H7 (cell line): ENCODE data around the gene PLCL2. TPM values are rescaled to one million over a fixed set of nuclear protein-coding genes. Genes with fewer than 3 reads are reported as not detected.
"Not testable (repeated sequence)": the region's sequence is repeated elsewhere in the genome, so short reads cannot be mapped to it uniquely, and the experiment has no call there.

ENCODE experiments used
- DNase-seq: peaks from one replicate; pipeline ENCODE4 v3.0.0; 2012
- H3K27me3 ChIP-seq: 2 replicates; pipeline ENCODE4 v1.6.0; 2011; ENCODE audit warnings: mild to moderate bottlenecking, low read length; ENCODE audit not compliant: control insufficient read depth, insufficient read depth
- H3K36me3 ChIP-seq: replicated peaks from 2 replicates; pipeline ENCODE4 v1.5.1; 2011; ENCODE audit warnings: low read length; ENCODE audit not compliant: control insufficient read depth, insufficient read depth
- H3K4me3 ChIP-seq: 2 replicates; pipeline ENCODE4 v1.5.1; 2011; ENCODE audit warnings: low read depth, mild to moderate bottlenecking, control low read depth, low read length, moderate library complexity; ENCODE audit not compliant: insufficient read depth
- total RNA-seq: library from RNA; depleted of rRNA; stranded (reverse); fragments of >200 nt; shearing (Covaris generic); gene quantifications from 2 replicates; pipeline ENCODE4 v1.2.3, GENCODE V29; 2014

PLCL2 gene
- total RNA-seq, 1 experiment from 2014 or later = 3.3 TPM

DNA sequence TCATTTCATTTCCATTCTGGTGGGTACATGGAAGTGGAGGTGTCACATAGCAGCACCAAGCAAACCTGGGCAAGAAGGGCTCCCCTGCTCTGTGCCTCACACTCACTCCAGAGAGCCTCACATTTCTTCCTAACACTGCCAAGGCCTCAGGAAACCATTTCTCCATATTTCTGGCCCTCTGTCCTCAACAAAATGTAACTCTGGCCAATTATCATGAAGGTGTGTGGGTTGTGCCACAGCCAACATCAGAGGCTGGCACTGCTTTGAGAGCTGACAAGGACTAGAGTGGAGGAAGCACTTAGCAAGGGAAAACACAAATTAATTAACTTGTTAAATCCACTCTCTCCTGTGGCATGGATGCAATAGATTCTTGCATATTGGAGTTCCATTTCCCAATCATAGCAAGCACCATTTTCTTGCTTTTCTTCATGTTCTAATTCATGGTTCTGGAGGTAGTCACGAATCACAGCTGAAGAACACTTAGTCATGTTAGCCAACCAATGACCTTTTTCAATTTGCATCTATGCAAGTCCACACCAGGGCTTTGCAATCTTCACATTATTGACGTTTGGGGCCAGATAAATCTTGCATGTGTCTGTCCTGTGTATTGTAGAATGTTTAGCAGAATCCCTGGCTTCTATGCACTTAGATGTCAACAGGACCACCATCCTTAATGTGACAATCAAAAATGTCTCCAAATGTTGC, 241.1 kb downstream of the PLCL2 start:
- no peak for DNase-seq
- no peaks in the 10 kb centered on the region for H3K27me3 ChIP-seq
- no peak overlapping the region for H3K4me3 ChIP-seq
- no peaks in the 10 kb centered on the region for H3K36me3 ChIP-seq

DNA sequence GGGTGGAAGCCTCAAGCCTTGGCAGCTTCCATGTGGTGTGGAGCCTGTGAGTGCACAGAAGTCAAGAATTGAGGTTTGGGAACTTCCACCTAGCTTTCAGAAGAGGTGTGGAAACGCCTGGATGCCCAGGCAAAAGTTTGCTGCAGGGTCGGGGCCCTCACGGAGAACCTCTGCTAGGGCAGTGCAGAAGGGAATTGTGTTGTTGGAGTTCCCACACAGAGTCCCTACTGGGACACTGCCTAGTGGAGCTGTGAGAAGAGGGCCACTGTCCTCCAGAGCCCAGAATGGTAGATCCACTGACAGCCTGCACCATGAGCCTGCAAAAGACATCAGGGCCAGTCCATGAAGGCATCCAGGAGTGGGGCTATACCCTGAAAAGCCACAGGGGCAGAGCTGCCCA, 243.9 kb downstream of the PLCL2 start:
- not testable (repeated sequence) for DNase-seq, H3K4me3 ChIP-seq, H3K27me3 ChIP-seq, H3K36me3 ChIP-seq

DNA sequence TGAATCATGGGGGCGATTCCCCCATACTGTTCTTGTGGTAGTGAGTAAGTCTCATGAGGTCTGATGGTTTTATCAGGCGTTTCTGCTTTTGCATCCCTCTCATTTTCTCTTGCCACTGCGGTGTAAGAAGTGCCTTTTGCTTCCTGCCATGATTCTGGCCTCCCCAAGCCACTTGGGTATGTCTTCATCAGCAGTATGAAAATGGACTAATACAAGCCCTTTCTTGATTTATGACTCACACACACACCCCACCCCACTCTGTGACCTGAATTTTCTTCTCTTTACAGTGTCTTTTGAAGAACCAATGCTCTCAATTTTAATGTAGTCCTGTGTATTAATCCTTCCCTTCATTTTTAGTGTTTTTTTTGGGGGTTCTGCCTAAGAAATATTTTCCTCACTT, 244.8 kb downstream of the PLCL2 start:
- DNase-seq = no peak
- H3K36me3 ChIP-seq = no peaks in the 10 kb centered on the region
- H3K4me3 ChIP-seq = no peak overlapping the region

DNA sequence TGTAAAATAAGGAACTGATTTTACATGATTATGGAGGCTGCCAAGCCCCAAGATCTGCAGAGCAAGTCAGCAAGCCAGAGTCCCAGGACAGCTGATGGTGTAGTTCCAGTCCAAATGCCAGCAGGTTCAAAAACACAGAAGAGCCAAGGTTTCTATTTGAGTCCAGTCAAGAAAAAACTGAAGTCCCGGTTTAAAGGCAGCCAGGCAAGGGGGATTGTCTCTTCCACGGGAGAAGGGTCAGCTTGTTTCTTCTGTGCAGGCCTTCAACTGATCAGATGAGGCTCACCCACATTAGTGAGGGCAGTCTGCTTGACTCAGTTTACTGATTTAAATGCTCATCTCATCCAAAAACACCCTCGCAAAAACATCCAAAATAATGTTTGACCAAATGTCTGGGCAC, 246.2 kb downstream of the PLCL2 start:
- no peak for DNase-seq
- H3K36me3 ChIP-seq = no peaks in the 10 kb centered on the region
- no peaks in the 10 kb centered on the region for H3K27me3 ChIP-seq
- H3K4me3 ChIP-seq = no peak overlapping the region

More for the DNA sequence above, 244.8 kb downstream of the PLCL2 start:
- H3K27me3 ChIP-seq = no peaks in the 10 kb centered on the region

DNA sequence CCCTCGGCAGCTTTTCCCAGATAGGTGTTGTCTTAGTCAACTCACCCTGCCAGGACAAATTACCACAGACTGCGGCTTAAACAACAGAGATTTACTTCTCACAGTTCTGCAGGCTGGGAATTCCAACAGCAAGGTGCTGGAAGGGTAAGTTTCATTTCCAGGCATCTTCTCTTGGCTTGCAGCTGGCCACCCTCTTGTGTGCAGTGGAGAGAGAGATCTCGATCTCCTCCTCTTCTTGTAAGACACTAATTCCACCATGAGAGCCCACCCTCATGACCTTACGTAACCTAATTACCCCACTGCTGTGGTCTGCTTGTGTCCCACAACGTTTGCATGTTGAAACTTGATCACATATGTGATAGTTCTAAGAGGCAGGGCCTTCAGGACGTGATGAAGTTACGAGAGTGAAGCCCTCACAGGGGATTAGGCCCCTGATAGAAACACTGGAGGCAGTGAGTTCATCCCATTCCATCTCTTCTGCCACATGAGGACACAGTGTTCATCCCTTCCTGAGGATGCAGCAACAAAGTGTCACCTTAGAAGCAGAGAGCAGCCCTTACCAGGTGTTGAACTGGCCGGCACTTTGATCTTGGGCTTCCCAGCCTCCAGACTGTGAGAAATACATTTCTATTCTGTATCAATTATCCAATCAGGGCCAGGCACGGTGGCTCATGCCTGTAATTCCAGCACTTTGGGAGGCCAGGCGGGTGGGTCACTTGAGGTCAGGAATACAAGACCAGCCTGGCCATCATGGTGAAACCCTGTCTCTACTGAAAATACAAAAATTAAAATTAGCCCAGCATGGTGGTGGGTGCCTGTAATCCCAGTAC, 247.7 kb downstream of the PLCL2 start:
- no peaks in the 10 kb centered on the region for H3K36me3 ChIP-seq
- no peaks in the 10 kb centered on the region for H3K27me3 ChIP-seq
- H3K4me3 ChIP-seq = no peak overlapping the region
- DNase-seq = no peak

DNA sequence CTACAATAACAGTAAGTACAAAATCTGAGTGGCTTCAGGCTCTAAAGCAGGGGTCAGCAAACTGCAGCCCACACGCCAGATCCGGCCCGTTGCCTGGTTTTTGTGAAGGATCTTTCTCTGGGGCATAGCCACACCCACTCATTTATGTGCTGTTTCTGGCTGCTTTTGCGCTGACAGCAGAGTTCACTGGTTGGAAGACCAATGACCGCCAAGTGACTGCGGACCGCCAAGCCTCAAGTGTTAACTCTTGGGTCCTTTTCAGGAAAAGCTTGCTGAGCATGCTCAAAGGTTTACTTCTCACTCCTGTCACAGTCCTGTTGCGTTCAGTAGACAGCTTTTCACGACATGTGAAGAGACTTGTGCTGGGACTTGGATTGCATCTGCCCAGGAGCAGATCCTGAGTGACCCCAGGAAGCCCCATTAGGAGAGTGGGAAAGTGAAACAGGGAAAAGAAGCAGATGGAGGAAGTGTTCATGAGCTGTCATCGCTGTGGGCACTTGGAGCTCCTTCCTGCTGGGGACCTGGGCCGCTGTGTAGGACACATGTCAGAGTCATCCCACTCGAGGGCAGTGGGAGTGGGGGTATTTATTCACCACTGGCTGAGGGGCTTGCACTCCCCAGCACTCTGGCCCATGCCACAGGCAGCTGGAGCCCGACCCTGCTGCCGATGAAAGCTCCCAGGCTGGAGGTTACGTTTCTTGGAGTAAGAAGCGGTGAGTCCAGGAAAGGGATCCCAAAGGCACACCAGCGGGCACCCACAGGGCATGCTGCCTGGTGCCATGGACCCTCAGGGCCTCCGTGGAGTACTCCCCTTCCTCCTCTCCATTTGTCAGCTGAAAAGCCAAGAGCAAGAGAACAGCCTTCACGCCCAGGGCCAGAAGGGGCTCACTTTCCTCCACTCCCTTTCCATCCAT, 249.1 kb downstream of the PLCL2 start:
- no peaks in the 10 kb centered on the region for H3K27me3 ChIP-seq
- DNase-seq = no peak
- H3K4me3 ChIP-seq = no peak overlapping the region
- H3K36me3 ChIP-seq = no peaks in the 10 kb centered on the region

DNA sequence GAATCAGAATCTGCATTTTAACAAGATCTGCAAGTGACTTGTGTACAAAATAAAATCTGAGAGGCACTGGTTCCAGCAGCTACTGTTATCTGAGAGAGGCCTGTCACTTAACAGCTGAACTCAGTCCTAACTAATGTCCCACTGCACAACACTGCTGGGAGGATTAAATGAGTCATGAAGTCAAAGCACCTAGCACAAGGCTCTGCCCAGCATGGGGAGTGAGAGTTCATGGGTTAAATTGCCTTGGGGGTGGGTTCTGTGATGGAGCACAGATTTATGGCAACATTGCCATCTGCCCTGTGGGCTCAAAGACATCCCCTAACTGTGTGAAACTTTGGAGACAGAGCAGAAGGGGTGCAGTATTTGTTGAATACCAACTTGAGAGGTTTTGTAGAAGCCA, 250.9 kb downstream of the PLCL2 start:
- Histone ChIP-seq H3K36me3 (no peaks in the 10 kb centered on the region), H3K4me3 (no peak overlapping the region), H3K27me3 (no peaks in the 10 kb centered on the region)
- DNase-seq = no peak

DNA sequence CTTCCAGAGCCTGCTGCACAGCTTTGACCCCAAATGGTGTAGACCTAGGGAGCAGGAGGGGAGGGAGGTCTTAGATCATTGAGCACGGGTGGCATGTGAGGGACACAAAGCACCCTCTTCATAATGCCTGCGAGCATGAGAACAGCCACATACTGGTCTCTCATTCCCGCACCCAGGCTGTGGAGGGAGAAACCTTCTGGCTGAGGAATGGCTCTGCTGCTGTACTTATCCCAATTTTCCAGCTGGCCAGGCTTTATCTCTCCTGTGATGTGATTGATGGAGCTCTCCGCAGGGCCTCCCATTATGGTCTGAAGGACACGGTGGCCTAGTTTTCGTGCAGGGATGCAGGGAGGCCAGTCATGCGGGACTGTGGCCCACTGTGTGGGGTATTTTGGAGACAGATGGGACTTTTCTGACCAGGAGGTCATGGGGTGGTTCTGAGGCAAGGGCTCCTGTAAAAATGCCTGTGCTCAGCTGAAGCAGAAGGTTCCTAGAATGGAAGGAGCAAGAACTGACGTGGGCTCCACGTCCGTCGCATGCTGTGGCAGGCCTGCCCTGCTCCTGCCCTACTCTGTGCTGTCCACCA, 251.5 kb downstream of the PLCL2 start:
- H3K36me3 ChIP-seq = no peaks in the 10 kb centered on the region
- DNase-seq = no peak
- H3K4me3 ChIP-seq = no peak overlapping the region
- no peaks in the 10 kb centered on the region for H3K27me3 ChIP-seq

DNA sequence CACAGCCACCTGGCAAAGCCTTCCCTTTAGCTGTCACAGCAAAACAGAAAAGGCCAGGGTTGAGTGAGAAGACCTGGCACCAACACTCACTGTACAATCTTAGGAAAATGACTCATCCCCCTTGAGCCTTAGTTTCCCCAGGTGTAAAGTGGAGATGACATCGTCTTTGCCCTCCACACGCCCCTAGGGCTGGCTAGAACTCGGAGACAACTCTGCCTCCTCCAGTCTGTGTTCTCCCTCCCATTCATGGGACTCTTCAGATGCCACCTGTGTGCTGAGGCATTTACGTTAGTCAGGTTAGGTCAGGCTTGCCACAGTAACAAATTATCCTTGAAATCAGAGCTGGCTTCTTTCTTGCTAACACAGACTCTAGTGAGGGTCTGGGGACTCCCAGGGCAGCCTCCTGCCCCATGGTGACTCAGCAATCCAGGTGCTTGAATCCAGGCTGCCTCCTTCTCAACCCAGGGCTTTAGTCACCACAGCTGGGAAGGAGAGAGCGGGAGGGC, 252.6 kb downstream of the PLCL2 start:
- Histone ChIP-seq H3K36me3 (no peaks in the 10 kb centered on the region), H3K4me3 (no peak overlapping the region), H3K27me3 (no peaks in the 10 kb centered on the region)
- no peak for DNase-seq

DNA sequence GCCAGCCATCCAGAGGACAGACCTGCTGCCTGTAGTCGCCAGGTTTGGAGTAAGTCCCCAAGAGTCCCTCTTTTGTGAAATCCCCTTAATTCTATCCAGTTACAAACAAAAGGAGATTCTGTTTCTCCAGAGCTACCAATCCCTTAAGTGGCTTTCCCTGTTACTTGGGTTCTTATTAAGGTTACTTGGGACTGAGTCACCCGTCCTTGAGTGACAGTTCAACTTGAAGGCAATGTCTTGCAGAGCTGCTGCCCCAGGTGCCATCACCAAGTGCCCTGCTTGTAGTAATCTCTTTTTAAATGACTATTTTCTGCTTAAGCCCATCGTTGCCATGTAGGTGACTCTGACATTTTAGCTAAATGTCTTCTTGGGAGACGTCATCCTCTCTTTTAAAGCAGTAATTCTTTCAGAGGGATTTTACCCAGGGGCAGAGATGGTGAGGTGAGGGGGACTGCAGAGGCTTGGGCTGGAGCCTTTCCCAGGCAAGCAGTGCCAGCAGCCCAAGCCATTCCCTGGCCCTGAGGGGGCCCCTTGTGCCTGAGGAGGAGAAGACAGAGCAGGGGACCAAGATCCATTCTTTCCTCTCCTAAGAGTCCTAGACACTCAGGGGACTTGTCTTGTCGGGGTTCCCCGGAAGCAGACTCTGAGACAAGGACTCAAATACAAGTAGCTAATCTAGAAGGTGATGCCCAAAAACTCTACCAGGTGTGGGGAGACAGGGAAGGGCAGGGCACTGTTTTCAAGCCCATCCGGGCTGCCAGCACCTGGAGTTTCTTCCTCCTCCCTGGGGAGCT, 253.7 kb downstream of the PLCL2 start:
- DNase-seq = no peak
- Histone ChIP-seq H3K27me3 (no peaks in the 10 kb centered on the region), H3K36me3 (no peaks in the 10 kb centered on the region), H3K4me3 (no peak overlapping the region)
